ENCODE measurements around the gene LCN6.

The LCN6 gene

GRCh38 chr9:136743639-136744211 is 4.6 kb downstream of the LCN6 start:
- DNase-seq (ENCODE audit: low spot score): no peak

- DNase-seq (ENCODE audit: low spot score): peak; percentile 85
Observed at GRCh38 chr9:136742591-136743391, 5.5 kb downstream of the LCN6 start, which contains the start of gene LCN10. LCN10 (minus strand) TSS chr9:136742940; CDS start chr9:136742903, 37 bp downstream.

GRCh38 chr9:136741883-136742571 is 6.3 kb downstream of the LCN6 start:
- no peak for DNase-seq (ENCODE audit: low spot score)

- DNase-seq (ENCODE audit: low spot score): no peak
Observed at GRCh38 chr9:136740971-136741882, 7.1 kb downstream of the LCN6 start.

GRCh38 chr9:136740491-136740890 is 7.8 kb downstream of the LCN6 start:
- no peak for DNase-seq (ENCODE audit: low spot score)

GRCh38 chr9:136740069-136740468 is 8.3 kb downstream of the LCN6 start:
- DNase-seq (ENCODE audit: low spot score): no peak

GRCh38 chr9:136739509-136739908 is 8.8 kb downstream of the LCN6 start:
- DNase-seq (ENCODE audit: low spot score): no peak

- DNase-seq (ENCODE audit: low spot score): no peak
Observed at GRCh38 chr9:136738960-136739359, 9.4 kb downstream of the LCN6 start.

GRCh38 chr9:136735812-136736480 is 12.4 kb downstream of the LCN6 start:
- no peak for DNase-seq (ENCODE audit: low spot score)

GRCh38 chr9:136734837-136735496 is 13.4 kb downstream of the LCN6 start:
- DNase-seq (ENCODE audit: low spot score): no peak

- DNase-seq (ENCODE audit: low spot score): no peak
Observed at GRCh38 chr9:136733611-136734010, 14.7 kb downstream of the LCN6 start.

GRCh38 chr9:136732444-136733178 is 15.7 kb downstream of the LCN6 start:
- no peak for DNase-seq (ENCODE audit: low spot score)

- DNase-seq (ENCODE audit: low spot score): no peak
Observed at GRCh38 chr9:136729926-136730325, 18.4 kb downstream of the LCN6 start.

GRCh38 chr9:136729144-136729543 is 19.2 kb downstream of the LCN6 start:
- no peak for DNase-seq (ENCODE audit: low spot score)

- peak; percentile 79 for DNase-seq (ENCODE audit: low spot score)
Observed at GRCh38 chr9:136728548-136729123, 19.7 kb downstream of the LCN6 start.

- DNase-seq (ENCODE audit: low spot score): peak; percentile 94
Observed at GRCh38 chr9:136728080-136728547, 20.2 kb downstream of the LCN6 start.

- DNase-seq (ENCODE audit: low spot score): peak; percentile 80
Observed at GRCh38 chr9:136726631-136727191, 21.6 kb downstream of the LCN6 start.

- DNase-seq (ENCODE audit: low spot score): no peak
Observed at GRCh38 chr9:136726118-136726517, 22.2 kb downstream of the LCN6 start.

GRCh38 chr9:136725612-136726011 is 22.7 kb downstream of the LCN6 start:
- no peak for DNase-seq (ENCODE audit: low spot score)

All from HuH-7.5 (cell line).